CMK (cell line): ENCODE results near the gene TACR1.
"Not testable (repeated sequence)": the region's sequence is repeated elsewhere in the genome, so short reads cannot be mapped to it uniquely, and the experiment has no call there.

Source experiments
- DNase-seq: peaks from one replicate; pipeline ENCODE4 v3.0.0-alpha.2; 2010; ENCODE audit warnings: low read depth

Gene TACR1

GRCh38 chr2:75199428-75200011, at the start of gene TACR1:
Gene TACR1, minus strand, starts transcription at chr2:75199520. Its CDS starts 586 bp downstream, at chr2:75198934.
- DNase-seq: peak; percentile 14

- not testable (repeated sequence) for DNase-seq
These were observed 49.3 kb upstream of the TACR1 start for GRCh38 chr2:75248581-75248980.

GRCh38 chr2:75246441-75247167, 47.3 kb upstream of the TACR1 start:
- DNase-seq: no peak

- DNase-seq: no peak
These were observed 43.9 kb upstream of the TACR1 start for GRCh38 chr2:75243219-75243618.

- DNase-seq: no peak
These were observed 42.4 kb upstream of the TACR1 start for GRCh38 chr2:75241696-75242095.

- no peak for DNase-seq
These were observed 39.5 kb upstream of the TACR1 start for GRCh38 chr2:75238670-75239330.

GRCh38 chr2:75237296-75237695, 38.0 kb upstream of the TACR1 start:
- DNase-seq: no peak

- DNase-seq: no peak
These were observed 34.6 kb upstream of the TACR1 start for GRCh38 chr2:75233965-75234364.

- no peak for DNase-seq
These were observed 27.3 kb upstream of the TACR1 start for GRCh38 chr2:75226617-75227016.

GRCh38 chr2:75226099-75226498, 26.8 kb upstream of the TACR1 start:
- DNase-seq: no peak

GRCh38 chr2:75224636-75225094, 25.3 kb upstream of the TACR1 start:
- no peak for DNase-seq

- no peak for DNase-seq
These were observed 23.2 kb upstream of the TACR1 start for GRCh38 chr2:75222527-75222926.

- no peak for DNase-seq
These were observed 22.5 kb upstream of the TACR1 start for GRCh38 chr2:75221862-75222261.

- not testable (repeated sequence) for DNase-seq
These were observed 19.9 kb upstream of the TACR1 start for GRCh38 chr2:75219213-75219612.

GRCh38 chr2:75211266-75211770, 12.0 kb upstream of the TACR1 start:
- no peak for DNase-seq

- DNase-seq: no peak
These were observed 11.1 kb upstream of the TACR1 start for GRCh38 chr2:75210409-75210808.

GRCh38 chr2:75208738-75209137, 9.4 kb upstream of the TACR1 start:
- DNase-seq: no peak

- no peak for DNase-seq
These were observed 5.5 kb upstream of the TACR1 start for GRCh38 chr2:75204833-75205232.

- DNase-seq: no peak
These were observed 3.0 kb upstream of the TACR1 start for GRCh38 chr2:75202359-75202758.

GRCh38 chr2:75200140-75201096, 1.1 kb upstream of the TACR1 start:
- no peak for DNase-seq

- DNase-seq: no peak
These were observed 4.1 kb downstream of the TACR1 start for GRCh38 chr2:75195076-75195691.
